ENCODE data around the gene CHD9. TPM values are rescaled to one million over a fixed set of nuclear protein-coding genes. Genes with fewer than 3 reads are reported as not detected.

Gene CHD9
- total RNA-seq, 1 donor from 2014 or later = 86.0 TPM

- H3K9me3 ChIP-seq (ENCODE audit: low read depth) = no peaks in the 10 kb centered on the region
- H3K36me3 Mint-ChIP-seq = peaks cover 17% of the 10 kb centered on the region
- no peak overlapping the region for H3K4me2 ChIP-seq
- H3K9me3 Mint-ChIP-seq = no peaks in the 10 kb centered on the region
- no peak for DNase-seq (ENCODE audit: low spot score)
- no peaks in the 10 kb centered on the region for H3K27me3 Mint-ChIP-seq (ENCODE audit: insufficient read depth, low read depth)
- H3K4me1 ChIP-seq = no peaks in the 10 kb centered on the region
- no peak overlapping the region for H3K9ac ChIP-seq
- H3K4me3 ChIP-seq = no peak overlapping the region
- no peak overlapping the region for H3K27ac ChIP-seq
- H3F3A ChIP-seq (ENCODE audit: low read depth) = peaks cover 21% of the 10 kb centered on the region
- H3K27me3 ChIP-seq = no peaks in the 10 kb centered on the region
- no peaks in the 10 kb centered on the region for H3K79me2 ChIP-seq (ENCODE audit: low read depth)
- H2AFZ ChIP-seq (replicated peaks) = no peak overlapping the region
- TF ChIP-seq CTCF (IDR thresholded peaks at IDR 0.05) = no peak
- no peak for TF ChIP-seq EZH2 (IDR thresholded peaks at IDR 0.05)
- no peak for TF ChIP-seq EZH2phosphoT487 (IDR thresholded peaks at IDR 0.05)
- H3K36me3 ChIP-seq = peaks cover 19% of the 10 kb centered on the region
- H4K20me1 ChIP-seq (ENCODE audit: low read depth) = no peaks in the 10 kb centered on the region
- no peak overlapping the region for H3K27ac Mint-ChIP-seq
- no peak overlapping the region for H3K4me3 Mint-ChIP-seq
- no peaks in the 10 kb centered on the region for H3K4me1 Mint-ChIP-seq
Measured at GRCh38 chr16:53285236-53285635, 230.4 kb downstream of the CHD9 start.

GRCh38 chr16:53290520-53290919, 235.7 kb downstream of the CHD9 start:
- Mint-ChIP-seq H3K4me1 (no peaks in the 10 kb centered on the region), H3K36me3 (peaks cover 36% of the 10 kb centered on the region), H3K27me3 (ENCODE audit: insufficient read depth, low read depth) (no peaks in the 10 kb centered on the region), H3K9me3 (no peaks in the 10 kb centered on the region), H3K4me3 (no peak overlapping the region), H3K27ac (no peak overlapping the region)
- Histone ChIP-seq H3K36me3 (peaks cover 34% of the 10 kb centered on the region), H3K27me3 (no peaks in the 10 kb centered on the region), H3K4me1 (no peaks in the 10 kb centered on the region), H4K20me1 (ENCODE audit: low read depth) (no peaks in the 10 kb centered on the region), H3K27ac (no peak overlapping the region), H3K79me2 (ENCODE audit: low read depth) (no peaks in the 10 kb centered on the region), H3F3A (ENCODE audit: low read depth) (no peaks in the 10 kb centered on the region), H3K9me3 (ENCODE audit: low read depth) (no peaks in the 10 kb centered on the region), H3K9ac (no peak overlapping the region), H3K4me3 (no peak overlapping the region), H3K4me2 (no peak overlapping the region), H2AFZ (replicated peaks) (no peak overlapping the region)
- no peak for DNase-seq (ENCODE audit: low spot score)
- TF ChIP-seq CTCF (IDR thresholded peaks at IDR 0.05) = no peak
- no peak for TF ChIP-seq EZH2 (IDR thresholded peaks at IDR 0.05)
- TF ChIP-seq EZH2phosphoT487 (IDR thresholded peaks at IDR 0.05) = no peak

GRCh38 chr16:53291757-53292392, 237.1 kb downstream of the CHD9 start:
- no peak overlapping the region for H2AFZ ChIP-seq (replicated peaks)
- H3K36me3 ChIP-seq = peaks cover 27% of the 10 kb centered on the region
- no peaks in the 10 kb centered on the region for H3K79me2 ChIP-seq (ENCODE audit: low read depth)
- H3K9me3 Mint-ChIP-seq = no peaks in the 10 kb centered on the region
- H3K9me3 ChIP-seq (ENCODE audit: low read depth) = no peaks in the 10 kb centered on the region
- no peaks in the 10 kb centered on the region for H3F3A ChIP-seq (ENCODE audit: low read depth)
- H3K4me1 Mint-ChIP-seq = no peaks in the 10 kb centered on the region
- H3K9ac ChIP-seq = no peak overlapping the region
- no peaks in the 10 kb centered on the region for H3K4me1 ChIP-seq
- H3K36me3 Mint-ChIP-seq = peaks cover 35% of the 10 kb centered on the region
- no peak overlapping the region for H3K27ac ChIP-seq
- TF ChIP-seq EZH2phosphoT487 (IDR thresholded peaks at IDR 0.05) (no peak), EZH2 (IDR thresholded peaks at IDR 0.05) (no peak), CTCF (IDR thresholded peaks at IDR 0.05) (no peak)
- no peak for DNase-seq (ENCODE audit: low spot score)
- H3K27me3 ChIP-seq = no peaks in the 10 kb centered on the region
- no peak overlapping the region for H3K4me3 ChIP-seq
- H3K27ac Mint-ChIP-seq = no peak overlapping the region
- H3K27me3 Mint-ChIP-seq (ENCODE audit: insufficient read depth, low read depth) = no peaks in the 10 kb centered on the region
- H3K4me3 Mint-ChIP-seq = no peak overlapping the region
- H3K4me2 ChIP-seq = no peak overlapping the region
- no peaks in the 10 kb centered on the region for H4K20me1 ChIP-seq (ENCODE audit: low read depth)
